HG03439 (cell line): Measurements from ENCODE around the gene IL31.
"Not testable (repeated sequence)": the region's sequence is repeated elsewhere in the genome, so short reads cannot be mapped to it uniquely, and the experiment has no call there.

Experiments
- ATAC-seq: cut with Tn5 transposase; IDR thresholded peaks from one replicate; pipeline ENCODE4 v1.9.1; 2021; ENCODE audit warnings: mild to moderate bottlenecking, moderate library complexity; ENCODE audit not compliant: unreplicated experiment

The IL31 gene

DNA sequence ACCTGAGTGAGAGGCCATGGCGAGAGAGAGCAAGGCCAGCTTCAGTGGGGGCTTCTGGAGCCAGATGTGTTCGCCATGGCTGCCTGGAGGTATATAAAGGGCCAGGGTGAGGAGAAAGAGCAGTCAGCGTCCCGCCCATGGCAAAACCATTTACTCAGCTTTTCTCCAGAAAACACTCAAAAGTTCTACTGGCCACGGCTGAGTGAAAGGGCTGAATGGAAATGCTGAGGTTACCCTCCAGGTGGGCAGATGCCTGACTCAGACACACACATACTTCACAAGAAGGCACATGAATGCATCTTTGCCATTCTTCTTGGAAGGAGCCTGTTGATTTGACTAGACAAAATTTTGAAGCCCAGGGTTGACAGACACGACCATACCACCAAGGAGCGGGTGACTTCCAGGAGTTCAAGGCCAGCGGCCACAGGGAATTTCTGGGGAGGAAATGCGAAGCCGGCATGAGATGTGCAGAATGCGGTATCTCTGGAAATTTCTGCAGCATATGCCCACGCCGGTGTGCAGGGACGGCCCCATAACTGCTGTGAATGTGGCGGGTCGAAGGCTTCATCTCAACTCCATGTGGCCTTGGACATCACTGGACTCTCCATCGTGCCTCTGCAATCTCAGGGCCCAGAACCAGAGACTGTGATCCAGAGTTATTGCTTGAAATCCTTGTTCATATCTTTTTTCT, at the start of gene IL31:
Gene IL31, minus strand, starts transcription at position 67 of the 691 bp plus-strand sequence. Its CDS starts 49 bp downstream, at position 18.
- ATAC-seq: no peak

DNA sequence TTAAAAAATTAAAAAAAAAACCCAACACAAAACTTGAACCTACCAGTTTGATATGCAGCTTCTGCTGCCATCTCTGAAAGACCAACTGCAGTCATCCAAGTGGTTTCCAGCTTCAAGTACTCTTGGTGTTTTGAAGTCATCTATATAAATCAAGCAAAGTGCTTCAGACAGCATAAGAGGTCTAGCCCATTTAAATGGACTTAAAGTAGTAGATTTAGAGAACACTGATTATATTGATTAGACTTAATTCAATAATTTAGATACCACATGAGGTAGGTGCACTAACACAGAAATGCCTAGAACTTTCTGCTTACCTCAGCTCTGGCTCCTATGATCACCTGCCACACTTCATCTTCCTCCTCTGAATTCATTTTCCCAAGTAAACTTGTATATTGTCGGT, 42.4 kb upstream of the IL31 start:
- no peak for ATAC-seq

DNA sequence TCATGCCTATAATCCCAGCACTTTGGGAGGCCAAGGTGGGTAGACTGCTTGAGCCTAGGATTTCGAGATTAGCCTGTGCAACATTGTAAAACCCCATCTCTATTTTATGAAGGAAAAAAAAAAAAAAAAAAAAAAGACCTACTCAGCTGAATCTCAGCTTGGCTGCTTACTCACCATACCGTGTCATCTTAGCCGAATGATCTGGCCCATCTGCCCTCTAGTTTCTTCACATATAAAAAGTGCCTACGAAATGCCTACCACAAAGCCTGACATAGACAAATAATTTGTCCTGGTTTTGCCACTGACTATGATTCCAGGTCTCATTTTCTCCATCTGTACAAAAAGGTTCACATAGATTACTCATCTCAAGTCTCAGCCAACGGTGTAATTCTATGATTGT, 41.8 kb upstream of the IL31 start:
- no peak for ATAC-seq

DNA sequence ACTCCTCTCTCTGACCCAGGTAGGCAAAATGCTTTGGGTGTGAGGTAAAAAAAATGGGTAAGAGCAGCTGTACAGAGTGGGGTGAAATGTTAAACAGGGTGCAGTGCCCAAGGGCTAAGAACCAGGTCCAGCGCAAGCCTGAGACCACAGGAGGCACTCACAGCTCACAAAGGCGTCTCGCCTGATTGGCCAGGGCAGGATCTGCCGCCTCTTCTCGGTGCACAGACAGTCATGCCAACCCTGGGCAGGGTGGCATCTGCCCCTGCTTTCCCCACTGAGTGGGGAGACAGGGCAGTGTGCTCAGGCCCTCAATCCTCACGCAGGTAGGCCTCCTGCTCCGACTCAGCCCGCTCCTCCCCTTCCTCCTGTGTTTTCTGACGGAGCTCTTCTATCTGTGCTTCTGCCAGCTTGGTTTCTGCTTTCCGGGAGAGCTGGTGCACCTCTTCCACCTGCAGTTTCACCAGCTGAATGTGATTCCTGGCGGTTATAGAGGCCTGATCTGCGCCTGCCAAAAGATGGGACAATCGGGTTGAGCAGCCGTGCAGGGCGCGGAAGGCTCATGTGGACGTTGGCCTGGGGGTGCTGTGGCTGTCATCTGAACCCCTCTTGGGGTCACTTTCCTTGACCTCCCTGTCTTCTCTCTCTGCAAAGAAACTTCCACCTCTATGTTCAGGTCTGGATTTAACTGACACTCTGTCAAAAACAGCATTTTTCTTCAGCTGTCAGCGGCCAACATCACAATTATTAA, 34.2 kb upstream of the IL31 start:
- ATAC-seq: no peak

DNA sequence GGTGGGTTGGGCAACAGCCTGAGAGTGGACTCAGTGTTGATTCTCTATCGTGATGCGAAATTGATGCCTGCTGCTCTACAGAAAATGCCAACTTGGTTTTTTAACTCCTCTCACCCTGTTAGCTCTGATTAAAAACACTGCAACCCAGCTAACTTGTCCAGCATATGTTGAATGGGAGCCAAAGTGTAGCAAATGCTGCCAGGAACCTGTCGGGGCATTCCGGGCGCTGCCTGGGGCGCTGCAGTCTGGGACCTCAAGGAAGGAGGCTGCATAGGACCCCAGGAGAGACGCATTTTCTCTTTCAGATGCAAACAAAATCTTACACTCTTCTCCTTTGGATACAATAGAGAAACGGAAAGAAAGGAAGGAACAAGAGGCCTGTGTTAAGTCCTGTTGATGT, 33.4 kb upstream of the IL31 start:
- ATAC-seq: no peak

DNA sequence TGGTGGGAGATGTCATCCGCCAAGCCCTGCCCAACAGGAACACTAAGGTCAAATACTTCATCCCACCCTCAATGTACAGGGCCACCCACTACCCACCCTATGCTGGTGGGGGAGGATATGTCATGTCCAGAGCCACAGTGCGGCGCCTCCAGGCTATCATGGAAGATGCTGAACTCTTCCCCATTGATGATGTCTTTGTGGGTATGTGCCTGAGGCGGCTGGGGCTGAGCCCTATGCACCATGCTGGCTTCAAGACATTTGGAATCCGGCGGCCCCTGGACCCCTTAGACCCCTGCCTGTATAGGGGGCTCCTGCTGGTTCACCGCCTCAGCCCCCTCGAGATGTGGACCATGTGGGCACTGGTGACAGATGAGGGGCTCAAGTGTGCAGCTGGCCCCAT, 33.0 kb upstream of the IL31 start:
- ATAC-seq: no peak

DNA sequence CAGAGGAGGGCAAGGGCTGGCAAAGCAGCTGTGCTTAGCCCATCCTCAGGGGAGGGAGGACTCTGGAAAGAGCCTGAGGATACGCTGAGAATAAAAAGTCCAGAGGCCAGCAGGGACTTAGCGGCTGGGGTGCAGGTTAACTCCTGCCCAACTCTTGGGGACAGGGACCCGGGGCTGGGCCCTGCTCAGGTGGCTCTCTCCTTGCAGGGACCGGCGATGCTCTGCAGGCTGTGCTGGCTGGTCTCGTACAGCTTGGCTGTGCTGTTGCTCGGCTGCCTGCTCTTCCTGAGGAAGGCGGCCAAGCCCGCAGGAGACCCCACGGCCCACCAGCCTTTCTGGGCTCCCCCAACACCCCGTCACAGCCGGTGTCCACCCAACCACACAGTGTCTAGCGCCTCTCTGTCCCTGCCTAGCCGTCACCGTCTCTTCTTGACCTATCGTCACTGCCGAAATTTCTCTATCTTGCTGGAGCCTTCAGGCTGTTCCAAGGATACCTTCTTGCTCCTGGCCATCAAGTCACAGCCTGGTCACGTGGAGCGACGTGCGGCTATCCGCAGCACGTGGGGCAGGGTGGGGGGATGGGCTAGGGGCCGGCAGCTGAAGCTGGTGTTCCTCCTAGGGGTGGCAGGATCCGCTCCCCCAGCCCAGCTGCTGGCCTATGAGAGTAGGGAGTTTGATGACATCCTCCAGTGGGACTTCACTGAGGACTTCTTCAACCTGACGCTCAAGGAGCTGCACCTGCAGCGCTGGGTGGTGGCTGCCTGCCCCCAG, 32.3 kb upstream of the IL31 start:
- ATAC-seq: no peak

DNA sequence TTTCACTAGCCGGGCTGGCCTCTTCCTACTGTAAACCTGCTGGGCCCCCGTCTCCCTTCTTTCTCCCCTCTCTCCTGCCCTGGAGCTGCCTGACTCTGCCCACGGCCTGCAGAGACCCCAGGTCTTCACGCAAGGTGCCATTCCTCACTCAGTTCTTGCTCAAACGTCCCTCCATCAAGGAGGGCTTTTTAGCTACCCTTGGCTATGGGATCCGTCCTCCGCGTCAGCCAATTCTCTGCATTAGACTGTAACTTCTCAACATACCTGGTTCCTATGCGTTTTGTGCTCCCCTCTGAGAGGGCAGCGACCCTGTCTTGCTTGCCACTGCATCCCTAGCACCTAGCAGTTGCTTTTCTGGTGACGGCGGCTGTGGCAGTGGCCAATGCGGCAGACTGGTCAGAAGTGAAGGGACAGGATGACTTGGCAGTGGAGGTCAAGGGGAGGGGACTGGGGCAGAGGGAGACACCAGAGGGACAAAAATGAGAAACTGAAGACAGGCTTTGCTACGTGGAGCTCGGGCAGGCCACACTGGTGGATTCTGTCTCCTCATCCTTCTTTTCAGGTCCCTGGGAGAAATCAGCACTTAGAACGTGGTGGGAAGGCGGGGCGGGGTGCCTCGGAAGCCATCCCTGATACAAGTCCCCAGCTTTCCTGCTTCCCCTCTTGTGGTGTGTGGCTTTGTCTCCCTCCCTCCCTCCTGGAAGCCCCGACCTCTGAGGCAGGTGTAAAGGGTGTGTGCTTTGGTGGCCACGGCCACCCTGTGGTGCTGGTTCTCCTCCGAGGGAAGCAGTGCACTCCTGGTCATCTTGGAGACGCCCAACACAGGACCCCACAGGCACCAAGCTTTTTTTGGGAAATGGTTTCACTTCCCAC, 31.3 kb upstream of the IL31 start:
- no peak for ATAC-seq

DNA sequence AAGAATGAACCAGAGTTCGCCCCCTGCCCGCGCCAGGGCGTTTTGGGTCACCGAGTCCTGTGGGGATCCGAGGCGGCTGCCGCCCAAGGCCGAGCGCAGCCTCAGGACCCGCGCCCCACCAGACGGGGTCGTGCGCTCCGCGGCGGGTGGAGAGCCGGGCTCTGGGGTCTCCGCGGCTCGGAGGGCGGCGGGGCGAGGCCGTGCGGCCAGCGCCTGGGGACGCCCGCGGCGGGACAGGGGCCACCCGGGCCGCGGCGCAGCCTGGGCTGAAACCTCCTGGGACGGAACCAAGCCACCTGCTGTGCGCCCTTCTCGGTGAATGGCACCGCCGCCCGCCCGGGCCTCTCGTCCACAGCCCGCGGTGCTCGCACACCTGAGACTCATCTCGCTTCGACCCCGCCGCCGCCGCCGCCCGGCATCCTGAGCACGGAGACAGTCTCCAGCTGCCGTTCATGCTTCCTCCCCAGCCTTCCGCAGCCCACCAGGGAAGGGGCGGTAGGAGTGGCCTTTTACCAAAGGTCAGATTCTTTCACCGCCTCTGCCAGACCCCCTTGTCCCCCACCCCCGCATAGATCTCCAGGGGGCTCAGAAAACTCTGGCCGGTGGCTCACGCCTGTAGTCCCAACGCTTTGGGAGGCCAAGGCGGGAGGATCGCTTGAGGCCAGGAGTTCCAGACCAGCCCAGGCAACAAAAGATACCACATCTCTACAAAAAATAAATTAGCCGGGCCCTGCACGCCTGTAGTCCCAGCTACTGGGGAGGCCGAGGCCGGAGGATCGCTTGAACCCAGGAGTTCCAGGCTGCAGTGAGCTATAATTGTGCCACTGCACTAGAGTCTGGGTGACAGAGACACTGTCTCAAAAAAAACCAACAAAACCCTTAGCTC, 30.4 kb upstream of the IL31 start:
- ATAC-seq: no peak

DNA sequence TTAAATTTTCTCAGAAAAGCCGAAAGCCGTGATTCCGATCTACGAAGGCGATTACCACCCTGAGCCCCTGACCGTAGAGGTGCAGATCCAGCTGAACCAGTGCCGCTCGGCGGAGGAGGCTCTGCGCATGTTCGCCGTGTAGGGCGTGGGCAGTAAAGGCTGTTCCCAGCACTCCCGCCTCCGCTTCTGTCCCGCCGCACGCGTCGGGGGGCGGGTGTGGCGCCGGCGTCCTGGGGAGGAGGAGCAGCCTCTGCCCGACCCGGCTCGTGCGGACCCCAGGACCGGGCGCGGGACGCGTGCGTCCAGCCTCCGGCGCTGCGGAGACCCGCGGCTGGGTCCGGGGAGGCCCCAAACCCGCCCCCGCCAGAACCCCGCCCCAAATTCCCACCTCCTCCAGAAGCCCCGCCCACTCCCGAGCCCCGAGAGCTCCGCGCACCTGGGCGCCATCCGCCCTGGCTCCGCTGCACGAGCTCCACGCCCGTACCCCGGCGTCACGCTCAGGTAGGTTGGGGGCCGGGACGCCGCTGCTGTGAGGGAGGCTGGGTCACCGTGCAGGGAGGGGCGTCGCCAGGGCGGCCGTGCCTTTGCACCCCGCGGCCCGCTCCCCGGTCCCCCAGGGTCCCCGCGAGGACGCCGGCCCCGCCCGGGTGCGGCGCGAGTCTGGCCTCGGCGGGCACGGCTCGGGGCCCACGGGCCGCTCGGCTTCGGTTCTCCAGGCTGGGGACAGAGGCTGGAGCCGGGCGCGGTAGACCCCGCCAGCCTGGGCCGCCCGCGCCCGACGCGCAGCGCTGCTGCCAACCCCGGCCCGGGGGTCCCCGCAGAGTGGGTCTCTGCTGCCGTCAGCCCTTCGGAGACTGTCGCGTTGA, 29.5 kb upstream of the IL31 start, which contains the start of gene B3GNT4:
Gene B3GNT4, plus strand, starts transcription at position 409 of the 866 bp plus-strand sequence. CDS start 910 bp downstream, outside the sequence.
- ATAC-seq: no peak

DNA sequence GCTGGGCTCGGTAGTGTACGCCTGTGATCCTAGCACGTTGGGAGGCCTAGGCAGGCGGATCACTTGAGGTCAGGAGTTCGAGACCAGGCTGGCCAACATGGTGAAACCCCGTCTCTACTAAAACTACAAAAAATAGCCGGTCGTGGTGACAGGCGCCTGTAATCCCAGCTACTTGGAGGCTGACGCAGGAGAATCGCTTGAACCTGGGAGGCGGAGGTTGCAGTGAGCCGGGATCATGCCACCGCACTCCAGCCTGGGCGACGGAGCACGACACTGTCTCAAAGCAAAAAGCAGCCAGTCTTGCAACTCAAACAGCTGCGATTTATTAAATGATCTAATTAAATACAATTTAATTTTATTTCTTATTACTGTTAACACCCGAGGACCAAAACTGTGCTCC, 28.8 kb upstream of the IL31 start:
- ATAC-seq: not testable (repeated sequence)

DNA sequence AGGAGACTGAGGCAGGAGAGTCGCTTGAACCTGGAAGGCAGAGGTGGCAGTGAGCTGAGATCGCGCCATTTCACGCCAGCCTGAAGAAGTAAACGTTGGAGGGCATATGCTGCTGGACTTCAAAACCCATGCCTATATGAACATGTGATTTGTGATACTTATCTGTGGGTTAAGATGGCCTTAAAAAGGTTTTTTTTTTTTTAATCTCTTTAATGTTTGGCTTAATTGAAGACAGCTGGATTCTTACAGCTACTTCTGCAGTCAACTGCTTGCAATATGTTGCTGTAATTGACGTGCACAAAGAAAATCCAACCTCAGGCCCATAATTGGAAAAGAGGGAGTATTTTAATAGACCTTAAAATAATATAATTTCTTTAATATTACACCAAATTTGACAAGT, 28.0 kb upstream of the IL31 start:
- ATAC-seq: no peak

DNA sequence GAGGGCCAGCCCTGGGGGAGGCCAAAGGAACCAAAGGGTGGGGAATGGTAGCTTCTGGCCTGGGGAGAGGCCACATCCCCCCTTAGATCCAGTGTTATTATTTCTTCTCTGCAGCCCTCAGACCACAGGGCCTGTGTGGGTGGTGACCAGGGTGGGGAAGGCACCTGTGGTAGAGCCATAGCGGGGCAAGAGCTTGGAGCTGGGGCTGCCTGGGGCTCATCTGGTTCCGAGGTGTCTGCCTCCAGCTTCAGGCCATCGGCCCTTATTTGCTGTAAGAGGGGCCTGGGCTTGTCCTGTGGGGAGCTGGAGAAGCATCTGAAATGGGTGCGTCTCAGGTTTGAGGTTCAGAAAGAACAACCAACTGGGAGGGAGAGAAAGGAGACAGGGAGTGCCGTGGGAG, 27.4 kb upstream of the IL31 start:
- ATAC-seq: no peak

DNA sequence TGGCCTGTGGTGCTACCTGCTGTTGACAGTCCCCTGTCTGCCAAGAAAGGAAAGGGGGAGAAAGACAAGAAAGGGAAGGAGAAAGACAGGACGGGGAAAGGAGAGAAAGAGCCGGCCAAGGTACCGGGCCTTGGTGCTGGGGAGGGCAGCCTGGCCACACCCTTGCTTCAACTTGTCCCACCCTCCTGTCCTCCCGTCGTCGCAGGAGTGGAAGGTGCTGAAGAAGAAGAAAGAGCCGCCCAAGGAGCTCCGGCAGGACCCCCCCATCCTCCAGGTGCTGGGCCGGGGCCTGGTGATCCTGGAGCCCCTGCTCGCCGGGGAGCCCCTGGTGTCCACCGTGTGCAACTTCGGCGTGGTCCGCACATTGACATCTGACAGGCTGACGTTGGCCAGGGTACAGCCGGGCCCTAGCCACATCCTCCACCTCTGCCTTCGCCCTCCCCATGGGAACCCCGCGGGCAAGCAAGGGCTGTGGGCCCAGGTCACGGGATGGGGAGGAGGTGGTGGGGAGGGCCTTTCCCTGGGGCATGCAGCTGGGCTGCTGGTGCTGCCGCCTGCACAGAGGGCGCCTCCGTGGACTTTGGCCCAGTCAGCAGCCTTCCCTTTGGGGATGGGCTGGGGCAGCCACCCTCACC, 26.6 kb upstream of the IL31 start:
- ATAC-seq: no peak

DNA sequence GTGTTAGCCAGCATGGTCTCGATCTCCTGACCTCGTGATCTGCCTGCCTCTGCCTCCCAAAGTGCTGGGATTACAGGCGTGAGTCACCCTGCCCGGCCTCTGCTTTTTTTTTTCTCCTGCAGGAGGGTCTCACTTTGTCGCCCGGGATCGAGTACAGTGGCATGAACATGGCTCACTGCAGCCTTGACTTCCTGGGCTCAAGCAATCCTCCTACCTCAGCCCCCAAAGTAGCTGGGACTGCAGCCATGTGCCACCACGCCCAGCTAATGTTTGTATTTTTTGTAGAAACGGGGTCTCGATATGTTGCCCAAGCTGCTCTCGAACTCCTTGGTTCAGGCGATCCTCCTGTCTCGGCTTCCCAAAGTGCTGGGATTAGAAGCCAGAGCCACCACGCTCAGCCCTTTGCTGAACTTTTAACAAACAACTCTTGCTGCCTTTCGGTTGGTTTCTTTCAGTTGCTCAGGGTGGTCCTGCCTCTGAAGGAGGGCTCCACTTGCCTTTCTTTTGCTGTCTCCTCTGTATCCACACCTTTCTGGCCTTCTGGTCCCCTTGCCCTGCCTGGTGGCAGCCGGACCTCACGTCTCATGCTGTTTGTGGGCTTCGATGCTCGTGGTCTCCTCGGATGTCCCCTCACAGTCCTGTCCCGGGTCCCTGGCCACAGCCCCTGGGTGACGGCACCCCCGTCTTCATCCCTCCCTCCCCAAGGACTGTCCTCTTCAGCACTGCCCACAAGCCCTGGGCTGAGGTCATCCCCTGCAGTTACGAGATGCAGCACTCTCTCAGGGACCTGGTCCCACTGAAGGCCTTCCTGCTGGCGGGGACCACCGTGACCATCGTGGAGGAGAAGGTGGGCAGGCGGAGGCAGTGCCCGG, 25.7 kb upstream of the IL31 start:
- ATAC-seq: no peak

DNA sequence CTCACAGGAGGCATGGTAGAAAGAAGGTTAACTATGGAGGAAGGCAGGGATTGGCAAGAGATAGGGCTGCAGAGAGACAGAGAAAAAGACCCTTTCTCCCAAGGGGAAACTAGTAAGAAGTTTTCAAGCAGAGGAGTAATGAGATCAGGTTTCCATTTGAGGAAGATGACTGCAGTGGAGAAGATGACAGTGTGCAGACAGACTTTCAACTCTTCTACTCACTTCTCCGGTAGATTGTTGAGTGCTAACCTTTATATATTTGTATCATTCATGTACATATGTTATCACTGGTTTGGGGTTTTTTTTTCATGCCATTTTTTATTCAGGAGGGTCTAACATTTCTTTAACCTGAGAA, 23.6 kb upstream of the IL31 start:
- ATAC-seq: no peak

DNA sequence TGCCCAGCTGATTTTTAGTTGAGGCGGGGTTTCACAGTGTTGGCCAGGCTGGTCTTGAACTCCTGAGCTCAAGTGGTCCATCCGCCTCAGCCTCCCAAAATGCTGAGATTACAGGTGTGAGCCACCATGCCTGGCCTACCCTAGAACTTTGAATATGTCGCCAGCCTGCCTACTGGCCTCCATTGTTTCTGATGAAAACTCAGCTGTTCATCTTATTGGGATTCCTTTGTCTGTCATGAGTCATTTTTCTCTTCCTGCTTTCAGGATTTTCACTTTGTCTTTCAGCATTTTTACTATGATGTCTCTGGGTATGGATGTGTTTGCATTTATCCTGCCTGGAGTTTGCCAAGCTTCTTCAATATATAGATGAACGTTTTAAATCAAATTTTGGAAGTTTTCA, 21.4 kb upstream of the IL31 start:
- ATAC-seq: no peak
